AG04449 (cell line): ENCODE measurements around the gene CDH12.
"Not testable (repeated sequence)": the region's sequence is repeated elsewhere in the genome, so short reads cannot be mapped to it uniquely, and the experiment has no call there.

Experiments
- CTCF ChIA-PET: fragments of 350-600 bp; formaldehyde crosslinking; extraction: SDS; loops from one replicate; lab custom pipeline; 2021; ENCODE audit warnings: antibody characterized with exemption; lab: Yijun Ruan, JAX
- POLR2A ChIA-PET: fragments of 400-600, 350-600 bp; formaldehyde crosslinking; extraction: SDS; loops from one replicate; lab custom pipeline; 2020; ENCODE audit warnings: antibody characterized with exemption, inconsistent platforms; lab: Yijun Ruan, JAX
- DNase-seq: peaks from one replicate; pipeline ENCODE4 v3.0.0-alpha.2; 2010; ENCODE audit warnings: low read depth, low spot score
- H3K4me3 ChIP-seq: 2 replicates; pipeline ENCODE4 v1.5.1; 2011; ENCODE audit warnings: low read depth, mild to moderate bottlenecking, control low read depth, low read length
- CTCF ChIP-seq: IDR thresholded peaks from one replicate; pipeline ENCODE4 v1.5.1; 2011; ENCODE audit warnings: mild to moderate bottlenecking, moderate library complexity, low read length, control low read depth, inconsistent platforms; ENCODE audit not compliant: insufficient read depth; ENCODE audit errors: missing control alignments

Gene CDH12

GRCh38 chr5:22889720-22890119, 36.6 kb upstream of the CDH12 start:
- no peak for DNase-seq
- CTCF ChIA-PET, result no interaction called here
- TF ChIP-seq CTCF, result no peak

GRCh38 chr5:22887566-22887965, 34.4 kb upstream of the CDH12 start:
- no peak overlapping the region for H3K4me3 ChIP-seq
- no peak for DNase-seq
- no peak for TF ChIP-seq CTCF
- POLR2A ChIA-PET, result no interaction called here
- CTCF ChIA-PET, result no interaction called here

More at GRCh38 chr5:22889720-22890119, 36.6 kb upstream of the CDH12 start:
- POLR2A ChIA-PET, result no interaction called here
- H3K4me3 ChIP-seq, result no peak overlapping the region

DNA sequence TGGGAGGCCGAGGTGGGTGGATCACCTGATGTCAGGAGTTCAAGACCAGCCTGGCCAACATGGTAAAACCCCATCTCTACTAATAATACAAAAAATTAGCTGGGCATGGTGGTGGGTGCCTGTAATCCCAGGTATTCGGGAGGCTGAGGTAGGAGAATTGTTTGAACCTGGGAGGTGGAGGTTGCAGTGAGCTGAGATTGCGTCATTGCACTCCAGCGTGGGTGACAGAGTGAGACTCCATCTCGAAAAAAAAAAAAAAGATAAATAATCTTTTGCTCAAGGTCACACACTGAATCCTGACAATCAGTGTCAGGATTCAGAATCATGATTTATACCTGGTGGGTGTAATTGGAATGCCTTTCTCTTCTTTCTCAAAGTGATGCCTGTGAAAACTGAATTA, 5.8 kb upstream of the CDH12 start:
- CTCF ChIA-PET, H3K4me3 ChIP-seq, POLR2A ChIA-PET, DNase-seq: not testable (repeated sequence)

- DNase-seq, result no peak
- CTCF ChIA-PET, result no interaction called here
- TF ChIP-seq CTCF, result no peak
- POLR2A ChIA-PET, result no interaction called here
- H3K4me3 ChIP-seq, result no peak overlapping the region
These were observed 2.7 kb upstream of the CDH12 start for GRCh38 chr5:22855824-22856223.

GRCh38 chr5:22850981-22851380, 2.2 kb downstream of the CDH12 start:
- POLR2A ChIA-PET, result no interaction called here
- no peak overlapping the region for H3K4me3 ChIP-seq
- CTCF ChIA-PET, result no interaction called here
- no peak for DNase-seq
- TF ChIP-seq CTCF, result no peak

DNA sequence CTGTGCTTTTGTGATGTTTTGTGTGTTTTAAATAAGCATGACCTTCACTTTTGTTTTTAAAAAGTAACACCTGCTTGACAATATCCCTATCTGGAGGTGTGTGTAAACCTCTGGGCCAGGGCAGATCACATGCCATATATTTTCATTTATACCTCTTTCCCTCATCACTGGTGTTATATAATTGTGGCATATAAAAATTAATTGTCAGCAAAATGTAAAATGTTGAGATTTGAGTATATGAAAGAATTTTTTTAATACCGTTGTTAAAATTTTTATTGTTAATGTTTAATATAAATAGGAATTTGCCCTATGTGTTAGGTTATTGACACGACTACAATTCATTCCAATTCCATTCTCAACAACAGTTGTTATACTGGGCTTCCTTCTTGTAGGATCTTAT, 6.5 kb downstream of the CDH12 start:
- DNase-seq, result no peak
- TF ChIP-seq CTCF, result no peak
- POLR2A ChIA-PET, result no interaction called here
- CTCF ChIA-PET, result no interaction called here
- no peak overlapping the region for H3K4me3 ChIP-seq

DNA sequence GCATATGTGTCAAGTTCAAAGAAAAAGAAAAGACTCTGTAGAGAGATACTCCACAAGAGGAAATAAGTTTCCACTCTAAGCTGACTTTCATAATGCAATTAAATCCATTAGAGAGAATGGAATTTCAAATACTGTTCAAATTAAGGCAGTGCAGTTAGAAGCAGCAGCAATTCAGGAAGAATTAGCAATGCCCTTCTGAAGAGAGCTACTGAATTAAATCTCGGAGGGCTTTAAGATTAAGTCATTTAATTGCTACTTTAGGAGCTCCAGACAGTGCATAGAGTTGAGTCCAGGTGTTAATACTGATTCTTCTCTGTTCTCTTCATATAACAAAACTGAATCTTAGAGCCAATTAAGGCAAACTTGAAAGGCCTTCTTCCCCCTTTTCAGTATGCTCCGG, 8.5 kb downstream of the CDH12 start:
- no peak overlapping the region for H3K4me3 ChIP-seq
- no peak for DNase-seq
- CTCF ChIA-PET, result no interaction called here
- TF ChIP-seq CTCF, result no peak
- POLR2A ChIA-PET, result no interaction called here
